HCT116 (cell line): Measurements from ENCODE around the gene GLA. TPM values are rescaled to one million over a fixed set of nuclear protein-coding genes. Genes with fewer than 3 reads are reported as not detected.

Source experiments
- ATAC-seq: fragments of 200-7000 bp; cut with Tn5 transposase; 2 replicates; pipeline ENCODE4 v1.9.1; 2020; ENCODE audit warnings: mild to moderate bottlenecking, moderate library complexity
- BruUV-seq: library from RNA; stranded (reverse); fragments of 400-500 nt; replicated peaks from 2 replicates; lab custom pipeline; 2021; lab: Mats Ljungman, UMichigan
- CTCF ChIA-PET: fragments of 300-600 bp; sonication (Branson Sonifier 250); formaldehyde crosslinking; loops from one replicate; lab custom pipeline; 2021; ENCODE audit warnings: antibody characterized with exemption; lab: Charles Lee
- POLR2A ChIA-PET: fragments of 300-600, 350-600 bp; sonication (Branson Sonifier 250); formaldehyde crosslinking; loops from one replicate; lab custom pipeline; 2021; ENCODE audit warnings: antibody characterized with exemption; lab: Charles Lee
- RAD21 ChIA-PET, 2 experiments: fragments of 300-600 bp; sonication (Branson Sonifier 250); formaldehyde crosslinking; loops; one replicate each; lab custom pipeline; 2023; ENCODE audit warnings: low total read pairs in 2 of 2; ENCODE audit not compliant: uncharacterized antibody in 2 of 2, unreplicated experiment in 2 of 2, low non-redundant PET in 1 of 2; lab: Charles Lee
- DNase-seq: peaks from one replicate; pipeline ENCODE4 v3.0.0-alpha.2; 2010; ENCODE audit warnings: low read depth, low spot score
- H2AFZ ChIP-seq: fragments of 200-600 bp; shearing (Covaris generic), sonication (generic); 2 replicates; pipeline ENCODE4 v1.6.1; 2017; ENCODE audit warnings: low read depth, mixed run types, mixed read lengths, antibody characterized with exemption, low read length; ENCODE audit not compliant: poor library complexity, severe bottlenecking
- H3K27ac ChIP-seq: 2 replicates; pipeline ENCODE4 v1.5.1; 2012; ENCODE audit warnings: low read depth, low read length
- H3K27me3 ChIP-seq: fragments of 200-600 bp; sonication (generic); 2 replicates; pipeline ENCODE4 v1.6.1; 2016; ENCODE audit warnings: mixed run types, low read length, mixed read lengths; ENCODE audit not compliant: insufficient read depth
- H3K36me3 ChIP-seq, 2 experiments: fragments of 200-500 bp in 1 of 2; fragments of 200-600 bp in 1 of 2; sonication (Bioruptor generic) in 1 of 2; sonication (generic) in 1 of 2; 2 replicates each; pipeline versions ENCODE4 v1.5.1 to v1.6.1; 2014 to 2016; ENCODE audit warnings: low read length in 2 of 2, inconsistent platforms in 1 of 2, mixed read lengths in 1 of 2, mixed run types in 1 of 2; ENCODE audit not compliant: insufficient read depth in 2 of 2, control insufficient read depth in 1 of 2
- H3K4me1 ChIP-seq, 2 experiments: fragments of 200-600 bp in 1 of 2; sonication (generic) in 1 of 2; 2 replicates each; pipeline versions ENCODE4 v1.5.1 to v1.6.1; 2012 to 2017; ENCODE audit warnings: low read length in 2 of 2, inconsistent platforms in 1 of 2, mild to moderate bottlenecking in 1 of 2, mixed read lengths in 1 of 2, mixed run types in 1 of 2, moderate library complexity in 1 of 2; ENCODE audit not compliant: insufficient read depth in 2 of 2, control insufficient read depth in 1 of 2
- H3K4me2 ChIP-seq: fragments of 200-600 bp; sonication (generic); 2 replicates; pipeline ENCODE4 v1.6.1; 2017; ENCODE audit warnings: mixed run types, low read length, mixed read lengths
- H3K4me3 ChIP-seq, 2 experiments: fragments of 200-600 bp in 1 of 2; sonication (generic) in 1 of 2; replicated peaks in 1 of 2; 2 replicates each; pipeline ENCODE4 v1.5.1; 2011 to 2016; ENCODE audit warnings: low read length in 2 of 2, control low read depth in 1 of 2, low read depth in 1 of 2, mild to moderate bottlenecking in 1 of 2, mixed read lengths in 1 of 2, mixed run types in 1 of 2
- H3K79me2 ChIP-seq: fragments of 200-600 bp; sonication (generic); 2 replicates; pipeline ENCODE4 v1.6.1; 2017; ENCODE audit warnings: mild to moderate bottlenecking, mixed run types, low read length, moderate library complexity, mixed read lengths; ENCODE audit not compliant: insufficient read depth
- H3K9ac ChIP-seq: fragments of 200-600 bp; sonication (generic); 2 replicates; pipeline ENCODE4 v1.6.1; 2016; ENCODE audit warnings: low read length, mixed read lengths
- H3K9me2 ChIP-seq: fragments of 200-600 bp; sonication (generic), shearing (Covaris generic); 2 replicates; pipeline ENCODE4 v1.6.1; 2017; ENCODE audit warnings: mixed run types, mild to moderate bottlenecking, moderate library complexity; ENCODE audit not compliant: insufficient read depth
- H3K9me3 ChIP-seq, 2 experiments: fragments of 200-500 bp in 1 of 2; fragments of 200-600 bp in 1 of 2; sonication (Bioruptor generic) in 1 of 2; sonication (generic) in 1 of 2; 2 replicates each; pipeline ENCODE4 v1.6.1; 2014 to 2017; ENCODE audit warnings: low read length in 2 of 2, mixed read lengths in 2 of 2, inconsistent platforms in 1 of 2, low read depth in 1 of 2, mild to moderate bottlenecking in 1 of 2, mixed run types in 1 of 2, moderate library complexity in 1 of 2; ENCODE audit not compliant: control insufficient read depth in 1 of 2, insufficient read depth in 1 of 2
- H4K20me1 ChIP-seq: fragments of 200-600 bp; sonication (generic), shearing (Covaris generic); 2 replicates; pipeline ENCODE4 v1.6.1; 2017; ENCODE audit warnings: mixed run types, mild to moderate bottlenecking, moderate library complexity; ENCODE audit not compliant: insufficient read depth
- CBX3 ChIP-seq: IDR thresholded peaks from 2 replicates; pipeline ENCODE4 v1.6.1; 2012; ENCODE audit warnings: low read depth
- JUND ChIP-seq: IDR thresholded peaks from 2 replicates; pipeline ENCODE4 v1.6.1; 2012
- POLR2A ChIP-seq: IDR thresholded peaks from 2 replicates; pipeline ENCODE4 v1.7.0; 2011; ENCODE audit warnings: borderline replicate concordance; ENCODE audit not compliant: insufficient read depth, insufficient read length; ENCODE audit errors: extremely low read depth
- POLR2AphosphoS5 ChIP-seq: IDR thresholded peaks from 2 replicates; pipeline ENCODE4 v1.6.1; 2011; ENCODE audit warnings: mild to moderate bottlenecking, low read depth, low read length, moderate library complexity
- RAD21 ChIP-seq: IDR thresholded peaks from 2 replicates; pipeline ENCODE4 v1.6.1; 2012; ENCODE audit warnings: low read depth, mild to moderate bottlenecking
- SP1 ChIP-seq: IDR thresholded peaks from 2 replicates; pipeline ENCODE4 v1.6.1; 2012; ENCODE audit warnings: low read depth
- intact Hi-C: fragments of 100-400 bp; cut with micrococcal nuclease; formaldehyde crosslinking; loops from 2 replicates; pipeline ENCODE4 v1.10.0; 2022
- total RNA-seq: library from RNA; stranded (reverse); gene quantifications from one replicate; pipeline ENCODE4 v1.2.1, GENCODE V29; 2021; ENCODE audit not compliant: unreplicated experiment
- TF ChIP-seq, protein P1 (sequence below): IDR thresholded peaks from 2 replicates; pipeline ENCODE4 v1.6.1; 2012; ENCODE audit warnings: low read depth
- TF ChIP-seq, protein P2 (sequence below): IDR thresholded peaks from 2 replicates; pipeline ENCODE4 v1.6.1; 2012
- TF ChIP-seq, protein P3 (sequence below), 3 experiments: fragments of 200-600 bp in 1 of 3; sonication (generic) in 1 of 3; IDR thresholded peaks in 2 of 3; conservative IDR thresholded peaks in 1 of 3; 2 replicates each; pipeline ENCODE4 v1.5.1; 2012 to 2017; ENCODE audit warnings: low read depth in 2 of 3, low read length in 2 of 3, antibody characterized with exemption in 1 of 3, borderline replicate concordance in 1 of 3, control low read depth in 1 of 3, mild to moderate bottlenecking in 1 of 3, mixed read lengths in 1 of 3, mixed run types in 1 of 3, moderate library complexity in 1 of 3; ENCODE audit not compliant: insufficient read depth in 1 of 3

The GLA gene
- total RNA-seq, 1 experiment from 2014 or later = 40.8 TPM

DNA sequence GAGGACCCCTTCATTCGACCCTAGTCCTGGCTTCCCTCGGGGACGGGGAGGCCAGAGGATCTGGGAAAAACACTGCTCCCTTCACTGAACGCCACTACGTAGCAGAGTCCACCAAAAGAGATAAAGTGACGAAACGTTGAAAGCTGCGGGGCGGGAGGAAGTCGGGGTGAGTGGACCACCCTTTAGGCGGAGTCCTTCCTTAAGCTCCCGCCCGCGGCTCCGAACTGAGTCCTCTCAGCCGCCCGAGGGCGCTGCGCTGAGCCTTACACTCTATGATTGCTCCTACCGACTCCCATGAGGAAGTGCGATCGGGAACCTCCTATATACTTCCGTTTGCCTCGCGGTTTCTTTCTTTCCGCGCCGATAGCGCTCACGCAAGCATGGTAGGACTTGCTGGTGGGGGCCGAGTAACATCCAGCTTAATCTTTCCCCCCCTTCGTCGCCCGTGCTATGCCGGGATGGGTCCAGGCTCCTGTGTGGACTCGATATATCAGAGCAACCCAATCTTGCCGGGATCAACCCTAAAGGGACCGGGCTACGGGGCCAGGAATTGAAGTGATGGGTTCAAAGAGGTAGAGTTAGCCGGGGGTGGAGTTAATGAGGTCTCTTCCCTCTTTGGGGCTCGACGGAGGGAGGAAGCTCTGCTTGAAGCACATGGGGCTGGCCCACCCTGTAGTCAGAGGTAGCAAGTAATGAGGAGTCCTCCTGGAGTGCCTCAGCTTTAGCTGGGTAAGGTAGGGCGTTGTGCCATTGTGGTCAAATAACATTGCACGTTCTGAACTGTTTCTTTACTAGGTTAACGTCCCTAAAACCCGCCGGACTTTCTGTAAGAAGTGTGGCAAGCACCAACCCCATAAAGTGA, 16.8 kb downstream of the GLA start, which contains the start of gene RPL36A (continued):
- TF ChIP-seq, protein P1, sequence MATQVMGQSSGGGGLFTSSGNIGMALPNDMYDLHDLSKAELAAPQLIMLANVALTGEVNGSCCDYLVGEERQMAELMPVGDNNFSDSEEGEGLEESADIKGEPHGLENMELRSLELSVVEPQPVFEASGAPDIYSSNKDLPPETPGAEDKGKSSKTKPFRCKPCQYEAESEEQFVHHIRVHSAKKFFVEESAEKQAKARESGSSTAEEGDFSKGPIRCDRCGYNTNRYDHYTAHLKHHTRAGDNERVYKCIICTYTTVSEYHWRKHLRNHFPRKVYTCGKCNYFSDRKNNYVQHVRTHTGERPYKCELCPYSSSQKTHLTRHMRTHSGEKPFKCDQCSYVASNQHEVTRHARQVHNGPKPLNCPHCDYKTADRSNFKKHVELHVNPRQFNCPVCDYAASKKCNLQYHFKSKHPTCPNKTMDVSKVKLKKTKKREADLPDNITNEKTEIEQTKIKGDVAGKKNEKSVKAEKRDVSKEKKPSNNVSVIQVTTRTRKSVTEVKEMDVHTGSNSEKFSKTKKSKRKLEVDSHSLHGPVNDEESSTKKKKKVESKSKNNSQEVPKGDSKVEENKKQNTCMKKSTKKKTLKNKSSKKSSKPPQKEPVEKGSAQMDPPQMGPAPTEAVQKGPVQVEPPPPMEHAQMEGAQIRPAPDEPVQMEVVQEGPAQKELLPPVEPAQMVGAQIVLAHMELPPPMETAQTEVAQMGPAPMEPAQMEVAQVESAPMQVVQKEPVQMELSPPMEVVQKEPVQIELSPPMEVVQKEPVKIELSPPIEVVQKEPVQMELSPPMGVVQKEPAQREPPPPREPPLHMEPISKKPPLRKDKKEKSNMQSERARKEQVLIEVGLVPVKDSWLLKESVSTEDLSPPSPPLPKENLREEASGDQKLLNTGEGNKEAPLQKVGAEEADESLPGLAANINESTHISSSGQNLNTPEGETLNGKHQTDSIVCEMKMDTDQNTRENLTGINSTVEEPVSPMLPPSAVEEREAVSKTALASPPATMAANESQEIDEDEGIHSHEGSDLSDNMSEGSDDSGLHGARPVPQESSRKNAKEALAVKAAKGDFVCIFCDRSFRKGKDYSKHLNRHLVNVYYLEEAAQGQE = no peak
- TF ChIP-seq, protein P2, sequence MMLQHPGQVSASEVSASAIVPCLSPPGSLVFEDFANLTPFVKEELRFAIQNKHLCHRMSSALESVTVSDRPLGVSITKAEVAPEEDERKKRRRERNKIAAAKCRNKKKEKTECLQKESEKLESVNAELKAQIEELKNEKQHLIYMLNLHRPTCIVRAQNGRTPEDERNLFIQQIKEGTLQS = no peak

DNA sequence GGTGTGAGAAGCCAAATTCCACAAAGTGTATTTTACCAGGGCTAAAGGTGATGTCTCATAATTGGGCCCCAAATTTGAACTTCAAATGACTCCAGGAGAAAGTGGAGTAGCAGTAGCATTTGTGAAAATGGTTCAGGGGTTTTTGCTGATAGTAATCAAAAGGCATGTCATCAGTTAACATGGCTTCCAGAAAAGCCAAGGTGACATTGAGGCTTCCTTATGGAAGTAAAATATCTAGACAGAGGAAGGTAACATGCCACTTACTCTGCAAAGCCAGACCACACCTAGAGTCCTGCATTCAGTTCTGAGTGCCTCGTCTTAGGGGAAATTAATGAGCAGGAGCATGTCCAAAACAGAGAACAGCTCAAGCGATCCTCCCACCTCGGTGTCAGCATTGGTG, 19.1 kb downstream of the GLA start:
- TF ChIP-seq RAD21 (no peak), JUND (no peak), SP1 (no peak), POLR2A (no peak), CBX3 (no peak), POLR2AphosphoS5 (no peak)
- TF ChIP-seq, protein P2 = no peak
- TF ChIP-seq, protein P3, sequence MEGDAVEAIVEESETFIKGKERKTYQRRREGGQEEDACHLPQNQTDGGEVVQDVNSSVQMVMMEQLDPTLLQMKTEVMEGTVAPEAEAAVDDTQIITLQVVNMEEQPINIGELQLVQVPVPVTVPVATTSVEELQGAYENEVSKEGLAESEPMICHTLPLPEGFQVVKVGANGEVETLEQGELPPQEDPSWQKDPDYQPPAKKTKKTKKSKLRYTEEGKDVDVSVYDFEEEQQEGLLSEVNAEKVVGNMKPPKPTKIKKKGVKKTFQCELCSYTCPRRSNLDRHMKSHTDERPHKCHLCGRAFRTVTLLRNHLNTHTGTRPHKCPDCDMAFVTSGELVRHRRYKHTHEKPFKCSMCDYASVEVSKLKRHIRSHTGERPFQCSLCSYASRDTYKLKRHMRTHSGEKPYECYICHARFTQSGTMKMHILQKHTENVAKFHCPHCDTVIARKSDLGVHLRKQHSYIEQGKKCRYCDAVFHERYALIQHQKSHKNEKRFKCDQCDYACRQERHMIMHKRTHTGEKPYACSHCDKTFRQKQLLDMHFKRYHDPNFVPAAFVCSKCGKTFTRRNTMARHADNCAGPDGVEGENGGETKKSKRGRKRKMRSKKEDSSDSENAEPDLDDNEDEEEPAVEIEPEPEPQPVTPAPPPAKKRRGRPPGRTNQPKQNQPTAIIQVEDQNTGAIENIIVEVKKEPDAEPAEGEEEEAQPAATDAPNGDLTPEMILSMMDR (IDR thresholded peaks at IDR 0.05 in 2 of 3, conservative IDR thresholded peaks at IDR 0.05 in 1 of 3; ENCODE audit: borderline replicate concordance in 1 of 3, insufficient read depth in 1 of 3, low read depth in 2 of 3, low read length in 2 of 3) = no peak
- Histone ChIP-seq H3K4me1 (peaks cover 0 to 15% of the 10 kb centered on the region in 2 experiments; a peak in 2 of 4 replicates), H3K9me2 (no peaks in the 10 kb centered on the region), H3K36me3 (peaks cover 5 to 19% of the 10 kb centered on the region in 2 experiments; a peak in 2 of 4 replicates), H3K79me2 (peaks cover 27% of the 10 kb centered on the region), H3K9me3 (no peaks in the 10 kb centered on the region), H3K9ac (no peak overlapping the region), H2AFZ (no peak overlapping the region), H3K27ac (no peak overlapping the region), H3K4me3 (no peak overlapping the region), H4K20me1 (no peaks in the 10 kb centered on the region), H3K27me3 (no peaks in the 10 kb centered on the region), H3K4me2 (no peak overlapping the region)
- no peak for DNase-seq
- intact Hi-C loops = no loop called here
- ChIA-PET CTCF (no interaction called here), RAD21 (no interaction called here), POLR2A (no interaction called here)
- no TSS peak for BruUV-seq
- no peak for ATAC-seq
